AG08395 (cell line): Measurements from ENCODE around the gene SYNPO2.
"Not testable (repeated sequence)": the region's sequence is repeated elsewhere in the genome, so short reads cannot be mapped to it uniquely, and the experiment has no call there.

Source experiments
- DNase-seq: peaks from one replicate; pipeline ENCODE4 v3.0.0; 2012; ENCODE audit warnings: mixed read lengths, low spot score

Gene SYNPO2, protein sequence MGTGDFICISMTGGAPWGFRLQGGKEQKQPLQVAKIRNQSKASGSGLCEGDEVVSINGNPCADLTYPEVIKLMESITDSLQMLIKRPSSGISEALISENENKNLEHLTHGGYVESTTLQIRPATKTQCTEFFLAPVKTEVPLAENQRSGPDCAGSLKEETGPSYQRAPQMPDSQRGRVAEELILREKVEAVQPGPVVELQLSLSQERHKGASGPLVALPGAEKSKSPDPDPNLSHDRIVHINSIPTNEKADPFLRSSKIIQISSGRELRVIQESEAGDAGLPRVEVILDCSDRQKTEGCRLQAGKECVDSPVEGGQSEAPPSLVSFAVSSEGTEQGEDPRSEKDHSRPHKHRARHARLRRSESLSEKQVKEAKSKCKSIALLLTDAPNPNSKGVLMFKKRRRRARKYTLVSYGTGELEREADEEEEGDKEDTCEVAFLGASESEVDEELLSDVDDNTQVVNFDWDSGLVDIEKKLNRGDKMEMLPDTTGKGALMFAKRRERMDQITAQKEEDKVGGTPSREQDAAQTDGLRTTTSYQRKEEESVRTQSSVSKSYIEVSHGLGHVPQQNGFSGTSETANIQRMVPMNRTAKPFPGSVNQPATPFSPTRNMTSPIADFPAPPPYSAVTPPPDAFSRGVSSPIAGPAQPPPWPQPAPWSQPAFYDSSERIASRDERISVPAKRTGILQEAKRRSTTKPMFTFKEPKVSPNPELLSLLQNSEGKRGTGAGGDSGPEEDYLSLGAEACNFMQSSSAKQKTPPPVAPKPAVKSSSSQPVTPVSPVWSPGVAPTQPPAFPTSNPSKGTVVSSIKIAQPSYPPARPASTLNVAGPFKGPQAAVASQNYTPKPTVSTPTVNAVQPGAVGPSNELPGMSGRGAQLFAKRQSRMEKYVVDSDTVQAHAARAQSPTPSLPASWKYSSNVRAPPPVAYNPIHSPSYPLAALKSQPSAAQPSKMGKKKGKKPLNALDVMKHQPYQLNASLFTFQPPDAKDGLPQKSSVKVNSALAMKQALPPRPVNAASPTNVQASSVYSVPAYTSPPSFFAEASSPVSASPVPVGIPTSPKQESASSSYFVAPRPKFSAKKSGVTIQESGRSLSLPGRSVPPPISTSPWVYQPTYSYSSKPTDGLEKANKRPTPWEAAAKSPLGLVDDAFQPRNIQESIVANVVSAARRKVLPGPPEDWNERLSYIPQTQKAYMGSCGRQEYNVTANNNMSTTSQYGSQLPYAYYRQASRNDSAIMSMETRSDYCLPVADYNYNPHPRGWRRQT

DNA sequence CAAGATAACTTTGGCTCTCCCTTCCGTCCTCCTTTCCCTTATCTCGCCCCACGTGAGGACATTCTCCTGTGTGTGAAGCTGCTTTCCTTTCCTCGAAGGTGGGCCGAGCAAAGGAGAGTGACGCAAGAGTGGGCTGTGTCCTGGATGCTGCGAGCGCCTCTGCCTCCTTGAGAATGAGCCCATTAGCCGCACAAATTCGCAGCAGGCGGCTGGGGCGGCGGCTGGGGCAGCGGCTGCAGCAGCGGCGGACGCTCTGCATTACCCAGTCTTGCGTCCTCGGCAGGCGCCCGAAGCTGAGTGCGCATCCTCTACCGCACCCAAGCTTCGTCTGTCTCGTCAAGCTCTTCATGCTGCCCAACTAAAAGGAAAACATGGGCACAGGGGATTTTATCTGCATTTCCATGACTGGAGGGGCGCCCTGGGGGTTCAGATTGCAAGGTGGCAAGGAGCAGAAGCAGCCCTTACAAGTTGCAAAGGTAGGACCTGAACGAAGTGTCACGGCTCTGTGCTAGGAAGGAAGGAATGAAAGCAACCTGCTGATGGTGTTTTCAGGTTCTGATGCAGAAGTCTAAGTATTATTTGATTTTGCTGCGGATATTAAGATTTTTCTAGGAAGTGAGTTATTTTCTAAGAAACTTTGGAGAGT lies at the start of gene SYNPO2:
Gene SYNPO2 (plus strand): TSS at position 189 of the 646 bp plus-strand sequence. CDS start 183 bp downstream, at position 372.
- DNase-seq, result peak; percentile 82

DNA sequence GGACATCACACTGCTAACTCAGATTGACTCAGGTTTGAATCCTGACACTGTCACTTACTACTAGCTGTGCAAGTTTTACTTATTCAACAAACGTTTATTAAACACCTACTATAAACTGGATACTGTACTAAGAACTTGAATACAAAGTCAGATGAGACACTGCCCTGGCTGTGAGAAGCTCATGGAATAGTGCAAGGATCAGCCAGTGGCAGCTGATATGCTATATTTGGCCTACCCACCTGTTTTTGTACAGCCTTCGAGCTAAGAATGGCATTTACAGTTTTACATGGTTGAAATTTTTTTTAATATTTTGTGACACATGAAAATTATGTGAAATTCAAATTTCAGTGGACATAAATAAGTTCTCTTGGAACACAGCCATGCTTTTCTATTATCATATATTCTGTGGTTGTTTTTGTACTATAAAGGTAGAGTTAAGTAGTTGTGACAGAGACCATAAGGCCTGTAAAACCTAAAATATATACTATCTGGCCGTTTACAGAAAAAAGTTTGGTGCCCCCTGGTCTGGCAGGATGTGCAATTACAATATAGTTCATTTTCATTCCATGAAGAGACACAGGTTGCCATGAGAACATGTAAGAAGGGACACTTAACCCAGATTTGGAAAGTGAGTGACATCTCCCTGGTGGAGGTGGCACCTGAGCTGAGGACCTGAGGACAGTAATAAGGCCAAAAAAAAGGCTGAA lies 49.3 kb upstream of the SYNPO2 start:
- DNase-seq, result no peak

DNA sequence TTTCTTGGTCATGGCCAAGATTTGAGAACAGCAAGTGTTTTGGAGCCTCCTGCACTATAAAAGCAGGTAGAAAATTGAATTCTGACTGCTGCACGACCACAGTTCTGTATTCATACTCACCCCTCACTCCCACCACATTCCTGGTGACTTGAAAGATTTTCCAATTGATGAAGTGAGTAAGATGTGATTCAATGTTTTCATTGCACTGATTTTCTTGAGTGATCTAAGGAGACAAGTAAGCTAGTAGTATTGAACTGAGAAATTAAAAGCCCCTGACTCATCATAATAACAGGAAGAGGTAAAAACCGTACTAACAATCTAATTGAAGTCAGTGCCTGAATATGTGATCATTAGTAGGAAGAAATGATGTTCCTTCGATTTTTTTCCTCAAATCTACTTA lies 46.6 kb upstream of the SYNPO2 start:
- no peak for DNase-seq

DNA sequence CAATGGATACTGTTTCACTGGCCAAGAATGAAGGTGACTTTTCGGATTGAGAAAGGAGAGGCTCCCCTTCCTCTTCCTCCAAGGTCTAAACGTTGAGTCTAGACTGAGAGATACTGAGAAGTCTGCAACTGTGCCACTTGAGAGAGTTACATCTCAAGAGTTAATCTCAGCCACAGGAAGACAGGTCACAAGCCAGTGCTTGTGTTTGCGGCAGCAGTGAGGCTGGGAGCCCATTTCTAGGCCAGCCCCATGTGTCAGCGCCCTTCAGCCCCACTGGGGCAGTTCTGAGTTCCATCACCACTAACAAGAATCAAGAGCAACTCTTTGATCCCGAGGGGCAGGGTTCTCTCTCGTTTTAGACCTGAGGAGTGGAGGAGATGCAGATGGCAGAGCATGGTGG lies 45.4 kb upstream of the SYNPO2 start:
- DNase-seq, result no peak

DNA sequence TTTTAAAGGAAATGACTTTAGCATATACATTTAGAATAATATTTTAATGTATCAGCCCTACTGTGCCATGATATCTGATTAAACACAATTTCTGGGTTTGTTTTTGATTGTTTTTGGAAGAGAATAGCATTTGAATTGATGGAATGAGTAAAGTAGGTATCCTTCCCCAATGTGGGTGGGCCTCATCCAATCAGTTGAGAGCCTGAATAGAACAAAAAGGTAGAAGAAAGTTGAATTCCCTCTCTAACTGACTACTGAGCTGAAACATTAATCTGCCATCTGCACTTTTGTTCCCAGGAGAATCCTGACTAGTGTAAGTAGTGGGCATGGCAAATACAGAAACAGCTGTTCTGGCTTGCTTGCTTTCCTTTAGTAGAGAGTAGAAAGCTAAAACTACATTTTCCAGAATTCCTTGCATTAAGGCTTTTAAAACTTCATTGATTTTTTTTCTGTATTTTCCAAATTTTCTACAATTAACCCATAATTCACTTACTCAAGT lies 43.1 kb upstream of the SYNPO2 start:
- no peak for DNase-seq

DNA sequence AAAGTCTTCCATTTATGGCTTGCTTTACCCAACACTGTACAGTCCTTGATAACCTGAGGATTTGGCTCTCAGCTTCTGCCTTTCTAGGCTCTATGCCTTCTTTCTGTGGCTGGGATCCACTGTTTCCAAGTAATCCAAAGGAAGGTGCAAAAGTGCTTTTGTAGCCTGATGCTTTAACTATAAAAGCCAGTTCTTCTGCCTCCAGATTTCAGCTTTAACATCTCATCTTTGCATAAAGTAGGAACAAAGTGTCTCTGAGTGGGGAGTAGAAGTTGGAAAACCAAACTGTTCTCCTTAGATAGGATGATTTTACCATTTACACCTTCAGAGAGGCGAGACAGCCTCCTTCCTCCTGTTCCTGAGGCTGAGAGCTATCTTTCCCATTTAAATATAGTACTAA lies 41.7 kb upstream of the SYNPO2 start:
- no peak for DNase-seq

DNA sequence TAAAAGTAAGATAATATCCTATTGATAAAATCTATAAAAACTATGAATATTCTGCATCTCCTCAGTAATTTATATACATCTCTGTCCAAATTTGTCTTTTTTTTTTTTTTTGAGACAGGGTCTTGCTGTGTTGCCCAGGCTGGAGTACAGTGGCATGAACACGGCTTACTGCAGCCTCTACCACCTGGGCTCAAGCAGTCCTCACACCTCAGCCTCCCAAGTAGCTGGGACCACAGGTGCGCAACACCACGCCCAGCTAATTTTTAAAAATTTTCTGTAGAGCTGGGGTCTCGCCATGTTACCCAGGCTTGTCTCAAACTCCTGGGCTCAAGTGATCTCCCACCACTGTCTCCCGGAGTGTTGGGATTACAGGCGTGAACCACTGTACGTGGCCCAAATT lies 40.4 kb upstream of the SYNPO2 start:
- no peak for DNase-seq

DNA sequence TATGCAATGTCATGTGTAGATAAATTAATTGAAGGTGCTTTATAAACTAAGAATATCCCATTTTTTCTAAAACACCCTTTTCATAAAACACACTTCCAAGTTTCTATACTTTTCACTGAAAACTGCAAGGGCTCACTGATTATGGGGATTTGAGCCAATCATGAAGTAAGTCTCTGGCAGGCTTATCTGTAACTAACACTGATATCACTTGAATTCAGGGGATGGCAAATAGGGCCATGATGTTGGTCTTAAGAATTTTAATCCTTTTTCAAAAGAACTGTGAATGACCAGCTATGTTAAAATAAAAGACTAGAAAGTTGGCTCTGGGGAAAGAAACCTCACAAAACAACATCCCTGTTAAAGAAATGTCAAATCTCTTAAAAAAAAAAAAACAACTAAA lies 39.8 kb upstream of the SYNPO2 start:
- no peak for DNase-seq

DNA sequence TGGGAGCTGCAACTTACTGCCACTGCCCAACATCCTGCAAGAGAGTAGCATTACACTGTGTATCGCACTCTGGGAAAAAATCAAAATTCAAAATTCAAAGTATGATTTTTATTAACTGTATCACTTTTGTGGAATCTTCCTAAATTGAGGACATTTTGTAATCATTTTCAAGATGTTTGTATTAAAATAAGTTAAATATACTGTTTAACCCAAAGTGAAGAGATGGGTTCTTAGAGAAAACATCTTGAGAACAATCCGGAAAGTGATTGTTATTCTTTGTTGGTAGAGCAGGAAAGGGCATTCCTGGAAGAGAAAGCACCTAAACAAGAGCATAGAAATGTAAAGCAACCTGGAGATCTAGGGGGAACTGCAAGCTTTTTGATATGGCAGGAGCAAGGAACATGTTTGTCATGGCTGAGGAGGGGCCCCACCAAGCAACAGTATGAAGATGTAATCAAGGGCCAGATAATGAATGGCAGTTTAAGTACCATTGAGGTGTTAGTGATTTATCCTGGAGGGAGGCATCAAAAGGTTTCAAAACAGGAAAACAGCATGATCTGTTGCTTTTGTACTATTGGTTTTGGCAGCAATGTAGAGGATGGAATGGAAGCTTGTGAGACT lies 38.7 kb upstream of the SYNPO2 start:
- DNase-seq, result no peak

DNA sequence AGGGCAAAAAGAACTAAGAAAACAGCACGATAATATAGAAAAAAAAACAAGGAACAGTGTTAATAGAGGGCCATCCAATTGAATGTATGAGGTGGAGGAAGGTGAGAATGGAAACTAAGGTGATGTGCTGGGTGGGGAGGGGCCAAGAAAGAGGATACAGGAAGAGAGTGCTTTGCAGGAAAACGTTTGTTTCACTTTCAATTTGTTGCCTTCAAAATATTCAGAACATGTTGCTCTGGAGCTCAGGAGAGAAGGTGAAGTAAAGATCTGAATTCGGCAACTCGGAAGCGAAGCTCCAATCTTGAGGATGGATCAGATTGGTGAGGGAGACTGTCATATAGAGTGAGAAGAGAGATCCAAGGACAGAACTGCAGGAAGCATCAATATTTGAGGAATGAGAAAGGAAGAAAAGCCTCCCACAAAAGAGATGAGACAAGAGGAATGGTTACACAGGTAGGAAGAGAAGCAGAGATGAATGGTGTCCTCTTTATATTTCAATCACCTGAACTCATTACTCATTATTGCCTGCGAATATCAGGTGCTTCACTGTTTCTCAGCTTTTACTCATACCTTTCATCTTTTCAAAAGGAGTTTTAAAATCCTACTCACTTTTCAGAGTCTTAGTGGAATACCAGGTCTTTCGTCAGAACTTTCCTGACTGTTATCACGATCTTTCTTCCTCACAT lies 38.0 kb upstream of the SYNPO2 start:
- DNase-seq, result peak; percentile 24

DNA sequence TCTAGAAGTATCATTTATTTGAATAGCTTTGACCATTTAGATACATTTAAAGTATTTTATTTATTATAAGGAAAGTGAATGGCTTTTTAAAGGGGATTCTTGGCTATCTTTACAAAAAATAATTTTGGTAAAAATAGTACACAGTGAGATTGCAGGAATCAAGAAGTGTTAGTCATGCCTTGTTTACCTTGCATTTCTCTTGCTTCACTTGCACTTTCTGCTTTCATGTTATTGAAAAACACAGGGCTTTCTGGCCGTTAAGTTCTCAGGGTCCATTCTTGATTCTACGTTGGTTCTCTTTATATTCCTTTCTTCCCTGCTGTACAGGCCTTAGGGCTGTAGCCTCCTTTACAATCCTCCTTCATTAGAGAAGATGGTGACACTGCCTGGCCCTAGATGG lies 30.9 kb upstream of the SYNPO2 start:
- DNase-seq, result no peak

DNA sequence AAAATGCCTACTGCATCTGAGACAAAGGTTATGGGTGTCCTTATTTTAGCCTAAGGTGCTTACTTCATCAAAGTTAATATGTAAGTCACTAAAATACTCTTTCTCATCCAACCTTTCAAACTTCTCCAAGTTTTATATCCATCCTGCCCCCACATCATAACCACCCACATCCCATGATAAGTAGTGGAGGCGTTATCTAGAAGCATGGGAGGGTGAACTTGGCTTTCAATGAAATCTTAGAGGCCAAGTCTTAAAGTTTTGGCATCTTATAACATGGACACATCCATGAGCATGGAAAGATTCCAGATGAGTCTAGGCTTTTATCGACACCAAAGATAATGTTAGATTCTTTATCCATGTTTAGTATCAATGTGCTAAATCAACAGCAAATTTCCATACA lies 29.9 kb upstream of the SYNPO2 start:
- no peak for DNase-seq

DNA sequence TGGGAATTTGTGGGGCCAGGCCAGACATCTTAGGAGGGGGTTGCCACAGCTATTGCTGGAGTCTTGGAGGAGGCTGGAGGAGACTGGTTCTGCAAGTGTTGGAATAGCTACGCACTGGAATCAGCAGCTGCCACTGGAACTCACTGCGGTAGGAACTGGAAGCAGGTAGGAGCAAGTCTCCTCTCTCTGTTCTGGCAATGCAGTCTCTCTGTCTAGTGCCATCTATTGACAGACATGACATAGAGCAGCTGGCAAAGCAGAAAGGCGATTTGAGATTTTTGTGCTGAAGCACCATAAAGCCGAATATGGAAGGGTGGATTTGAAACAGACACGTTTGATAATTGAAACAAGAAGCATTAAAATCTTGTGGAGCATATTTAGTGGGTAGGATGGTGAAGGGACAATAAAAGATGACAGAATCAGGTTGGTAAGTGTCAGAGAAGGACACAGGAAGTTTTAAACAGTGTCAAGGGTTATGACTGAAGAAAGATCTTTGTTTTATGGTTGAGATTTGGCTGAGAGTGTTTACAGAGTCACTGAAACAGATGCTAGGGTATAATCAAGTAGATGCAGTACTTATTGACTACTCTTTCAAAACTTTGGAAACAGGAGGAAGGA lies 23.5 kb upstream of the SYNPO2 start:
- peak; percentile 59 for DNase-seq

DNA sequence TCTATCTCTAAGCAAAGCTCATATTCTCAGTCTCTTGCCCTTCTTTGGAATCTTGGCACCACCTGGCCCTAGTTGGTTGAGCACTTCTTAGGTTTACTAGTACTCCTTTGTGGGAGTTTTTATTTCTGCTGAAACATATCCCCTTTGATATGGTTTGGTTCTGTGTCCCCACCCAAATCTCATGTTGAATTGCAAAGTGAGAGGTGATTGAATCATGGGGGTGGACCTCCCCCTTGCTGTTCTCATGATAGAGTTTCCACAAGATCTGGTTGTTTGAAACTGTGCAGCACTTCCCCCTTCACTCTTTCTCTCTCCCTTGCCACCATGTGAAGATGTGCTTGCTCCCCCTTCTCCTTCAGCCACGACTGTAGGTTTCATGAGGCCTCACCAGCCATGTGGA lies 22.2 kb upstream of the SYNPO2 start:
- no peak for DNase-seq

DNA sequence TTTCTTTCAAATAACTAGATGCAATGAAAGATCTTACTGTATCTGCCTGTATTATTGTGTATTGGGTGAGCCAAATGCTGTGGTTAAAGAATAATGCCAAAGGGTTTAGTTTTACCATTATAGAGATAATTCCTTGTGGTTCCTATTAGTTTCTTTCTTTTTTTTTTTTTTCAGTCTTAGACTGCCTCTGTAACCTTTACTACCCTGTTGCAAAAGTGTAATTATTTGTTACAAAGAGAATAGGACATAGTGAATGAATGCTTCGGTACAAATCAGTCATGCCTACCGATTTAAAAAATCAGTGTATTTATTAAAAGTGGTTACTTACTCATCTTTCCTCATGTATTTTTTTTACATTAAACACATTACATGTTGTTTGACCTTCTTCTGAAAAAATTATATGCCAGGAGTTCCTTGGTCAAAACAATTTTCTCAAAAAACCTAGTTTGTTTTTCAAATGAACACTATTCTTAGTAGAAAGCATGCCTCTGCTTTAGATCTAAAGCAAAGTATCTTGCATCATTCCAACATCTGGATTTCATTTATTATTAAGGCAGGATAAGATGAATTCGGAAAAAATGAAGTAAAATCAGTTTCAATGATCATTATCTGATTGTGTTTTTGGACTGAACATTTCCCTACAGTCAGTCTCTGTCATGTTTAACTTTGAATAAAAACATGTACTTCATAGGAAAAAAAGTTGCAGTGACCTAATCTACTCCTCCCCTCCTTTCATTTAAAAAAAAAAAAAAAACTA lies 21.2 kb upstream of the SYNPO2 start:
- DNase-seq, result peak; percentile 11

DNA sequence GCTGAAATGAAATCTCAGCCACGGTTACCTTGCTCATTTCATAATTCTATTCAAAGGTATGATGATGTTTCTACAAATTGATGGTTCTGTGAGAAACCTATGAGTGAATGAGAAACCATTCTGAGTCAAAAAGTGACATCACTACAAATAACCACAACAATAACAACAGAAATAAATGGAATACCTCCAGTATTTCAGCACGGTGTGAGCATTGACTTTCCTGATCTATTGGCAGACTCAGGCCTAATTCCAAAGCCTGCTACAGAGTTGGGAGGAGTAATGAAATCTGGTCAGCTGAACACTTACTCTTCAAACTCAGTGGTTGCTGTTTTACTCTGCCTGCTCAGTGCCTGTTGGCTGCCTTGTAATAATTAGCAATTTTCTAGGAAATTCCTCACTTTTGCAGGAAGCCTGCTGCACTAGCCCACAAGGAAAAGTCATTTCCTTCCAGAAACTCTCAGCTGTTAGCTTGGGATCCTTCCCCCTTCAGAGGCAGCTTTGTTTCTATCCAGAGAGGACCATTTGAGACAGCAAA lies 18.8 kb upstream of the SYNPO2 start:
- peak; percentile 52 for DNase-seq

DNA sequence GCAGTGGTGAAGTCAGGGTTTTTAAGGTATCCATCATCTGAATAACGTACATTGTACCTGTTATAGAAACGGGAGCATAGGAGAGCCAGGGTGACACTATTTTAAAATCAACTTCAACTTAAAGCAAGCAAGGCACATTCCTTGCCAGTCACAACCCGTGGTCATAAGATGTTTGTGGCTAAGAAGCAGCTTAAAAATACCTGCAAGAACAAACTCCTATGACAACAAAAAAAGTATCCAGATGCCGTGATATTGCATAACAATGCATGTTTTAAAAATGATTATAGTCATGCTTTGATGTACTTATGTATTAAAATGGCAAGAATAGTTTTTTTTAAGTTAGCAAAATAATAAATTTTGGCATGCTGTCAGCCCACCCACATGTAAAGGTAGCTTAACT lies 16.5 kb upstream of the SYNPO2 start:
- no peak for DNase-seq

DNA sequence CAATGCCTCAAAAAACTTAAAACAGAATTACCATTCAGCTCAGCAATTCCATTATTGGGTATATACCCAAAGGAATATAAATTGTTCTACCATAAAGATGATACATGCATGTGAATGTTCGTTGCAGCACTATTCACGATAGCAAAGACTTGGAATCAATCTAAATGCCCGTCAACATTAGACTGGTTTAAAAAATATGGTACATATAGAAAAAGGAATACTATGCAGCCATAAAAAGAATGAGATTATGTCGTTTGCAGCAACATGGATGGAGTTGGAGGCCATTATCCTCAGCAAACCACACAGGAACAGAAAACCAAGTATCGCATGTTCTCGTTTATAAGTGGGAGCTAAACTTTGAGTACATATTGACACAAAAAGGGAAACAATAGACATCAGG lies 10.9 kb upstream of the SYNPO2 start:
- DNase-seq, result no peak

DNA sequence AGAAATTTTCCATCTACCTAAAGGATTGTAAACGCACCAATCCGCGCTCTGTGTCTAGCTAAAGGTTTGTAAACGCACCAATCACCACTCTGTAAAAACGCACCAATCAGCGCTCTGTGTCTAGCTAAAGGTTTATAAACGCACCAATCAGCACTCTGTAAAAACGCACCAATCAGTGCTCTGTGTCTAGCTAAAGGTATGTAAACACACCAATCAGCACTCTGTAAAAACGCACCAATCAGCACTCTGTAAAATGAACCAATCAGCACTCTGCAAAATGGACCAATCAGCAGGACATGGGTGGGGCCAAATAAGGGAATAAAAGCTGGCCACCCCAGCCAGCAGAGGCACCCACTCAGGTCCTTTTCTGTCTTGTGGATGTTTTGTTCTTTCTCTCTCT lies 10.1 kb upstream of the SYNPO2 start:
- DNase-seq, result not testable (repeated sequence)
